Measurements from ENCODE around the gene PPP1R14C. TPM values are rescaled to one million over a fixed set of nuclear protein-coding genes. Genes with fewer than 3 reads are reported as not detected.

PPP1R14C gene
- polyA plus RNA-seq, 1 donor (not counting 4 experiments of a cell fraction or from before 2014, with no cell fraction given): 50.6 TPM

DNA sequence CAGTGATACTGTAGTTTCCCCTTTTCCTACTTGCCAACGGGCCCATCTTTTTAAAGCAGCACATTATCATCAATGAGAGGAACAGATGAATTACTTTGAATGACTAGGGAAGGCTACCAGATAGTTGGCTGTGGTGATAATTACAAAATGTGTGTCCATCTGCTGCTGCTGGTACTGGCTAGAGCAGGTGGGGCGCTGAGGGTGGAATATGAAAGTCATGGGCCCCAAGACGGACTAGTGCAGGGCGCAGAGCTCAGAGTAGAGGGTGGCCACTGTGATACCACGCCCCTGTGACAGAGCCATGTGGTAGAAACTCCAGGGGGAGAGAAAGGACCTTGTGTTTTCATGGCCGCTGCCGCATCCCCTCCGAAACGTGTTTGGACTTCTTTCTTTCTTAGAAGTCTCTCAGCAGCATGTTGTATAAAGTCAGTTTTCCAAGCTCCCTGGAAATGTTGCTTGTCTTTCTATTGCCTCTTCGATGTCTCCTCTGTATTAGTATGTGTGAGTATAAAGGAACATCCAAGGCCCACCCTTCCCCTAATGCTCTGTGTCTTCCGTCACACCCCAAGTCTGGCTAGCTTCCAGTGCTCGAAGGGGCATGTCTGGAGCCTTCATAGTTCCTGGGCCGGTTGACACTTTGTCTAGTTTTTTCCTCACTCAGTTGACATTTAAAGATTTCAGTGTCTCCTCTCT, 88.1 kb downstream of the PPP1R14C start:
- DNase-seq (ENCODE audit: low read depth, low spot score) (no peak), FAIRE-seq (peak; percentile 76)
- Histone ChIP-seq H3K9me3 (ENCODE audit: control insufficient read depth, low read depth, low read length) (no peaks in the 10 kb centered on the region), H3K4me3 (ENCODE audit: control insufficient read depth in 2 of 3, extremely low read depth in 1 of 3, insufficient read depth in 2 of 3, low read depth in 1 of 3, low read length in 3 of 3) (peak overlapping the region in 1 of 3 experiments; percentile 29), H3K9me1 (ENCODE audit: control insufficient read depth, extremely low read depth, insufficient read depth, low read length) (peaks cover 2% of the 10 kb centered on the region), H3K4me2 (ENCODE audit: control insufficient read depth, extremely low read depth, insufficient read depth, low read depth, low read length) (peak overlapping the region; percentile 83), H2AFZ (ENCODE audit: control insufficient read depth, low read length) (no peak overlapping the region), H3K4me1 (ENCODE audit: control insufficient read depth, extremely low read depth, insufficient read depth, low read length) (peaks cover 52% of the 10 kb centered on the region), H3K27ac (ENCODE audit: control insufficient read depth, insufficient read depth, low read length) (peak overlapping the region; percentile 74), H3K79me2 (ENCODE audit: control insufficient read depth, insufficient read depth, low read length) (peaks cover 17% of the 10 kb centered on the region), H3K9ac (ENCODE audit: control insufficient read depth, extremely low read depth, insufficient read depth, low read length) (no peak overlapping the region), H3K27me3 (ENCODE audit: control insufficient read depth, extremely low read depth, insufficient read depth, low read length) (no peaks in the 10 kb centered on the region), H3K36me3 (ENCODE audit: control insufficient read depth in 2 of 2, extremely low read depth in 1 of 2, insufficient read depth in 2 of 2, low read length in 2 of 2) (peaks cover 0 to 1% of the 10 kb centered on the region in 2 experiments), H4K20me1 (ENCODE audit: control insufficient read depth, extremely low read depth, insufficient read depth, low read length) (no peaks in the 10 kb centered on the region)
- TF ChIP-seq, protein P1, sequence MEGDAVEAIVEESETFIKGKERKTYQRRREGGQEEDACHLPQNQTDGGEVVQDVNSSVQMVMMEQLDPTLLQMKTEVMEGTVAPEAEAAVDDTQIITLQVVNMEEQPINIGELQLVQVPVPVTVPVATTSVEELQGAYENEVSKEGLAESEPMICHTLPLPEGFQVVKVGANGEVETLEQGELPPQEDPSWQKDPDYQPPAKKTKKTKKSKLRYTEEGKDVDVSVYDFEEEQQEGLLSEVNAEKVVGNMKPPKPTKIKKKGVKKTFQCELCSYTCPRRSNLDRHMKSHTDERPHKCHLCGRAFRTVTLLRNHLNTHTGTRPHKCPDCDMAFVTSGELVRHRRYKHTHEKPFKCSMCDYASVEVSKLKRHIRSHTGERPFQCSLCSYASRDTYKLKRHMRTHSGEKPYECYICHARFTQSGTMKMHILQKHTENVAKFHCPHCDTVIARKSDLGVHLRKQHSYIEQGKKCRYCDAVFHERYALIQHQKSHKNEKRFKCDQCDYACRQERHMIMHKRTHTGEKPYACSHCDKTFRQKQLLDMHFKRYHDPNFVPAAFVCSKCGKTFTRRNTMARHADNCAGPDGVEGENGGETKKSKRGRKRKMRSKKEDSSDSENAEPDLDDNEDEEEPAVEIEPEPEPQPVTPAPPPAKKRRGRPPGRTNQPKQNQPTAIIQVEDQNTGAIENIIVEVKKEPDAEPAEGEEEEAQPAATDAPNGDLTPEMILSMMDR (optimal IDR thresholded peaks at IDR 0.05 in 1 of 3, IDR thresholded peaks at IDR 0.05 in 1 of 3, conservative IDR thresholded peaks at IDR 0.05 in 1 of 3; ENCODE audit: extremely low read depth in 1 of 3, insufficient read depth in 2 of 3, low read length in 3 of 3): no peak
- TF ChIP-seq EZH2 (IDR thresholded peaks at IDR 0.05; ENCODE audit: low read length): no peak
- dilution Hi-C loops (cut with MboI; ENCODE audit: extremely low pct_ligation_motif_present, low sequenced_read_pairs): no loop called here

DNA sequence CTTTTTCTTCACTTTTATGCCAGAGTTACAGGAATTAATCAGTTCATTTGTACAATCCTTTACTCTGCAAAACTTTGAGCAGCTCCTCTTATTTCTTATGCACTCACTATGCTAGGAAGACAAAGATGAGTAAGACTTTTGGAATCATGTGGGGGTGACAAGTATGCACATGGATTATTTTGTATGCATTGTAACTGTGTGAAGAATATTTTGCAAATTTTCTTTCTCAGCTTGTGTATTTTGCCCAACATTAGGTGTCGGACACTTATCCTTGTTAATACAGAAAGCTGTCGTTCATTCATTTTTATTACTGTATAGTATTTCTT, 88.6 kb downstream of the PPP1R14C start:
- H3K9ac ChIP-seq (ENCODE audit: control insufficient read depth, extremely low read depth, insufficient read depth, low read length): no peak overlapping the region
- FAIRE-seq (peak; percentile 5), DNase-seq (ENCODE audit: low read depth, low spot score) (no peak)
- TF ChIP-seq EZH2 (IDR thresholded peaks at IDR 0.05; ENCODE audit: low read length): no peak
- TF ChIP-seq, protein P1 (optimal IDR thresholded peaks at IDR 0.05 in 1 of 3, IDR thresholded peaks at IDR 0.05 in 1 of 3, conservative IDR thresholded peaks at IDR 0.05 in 1 of 3; ENCODE audit: extremely low read depth in 1 of 3, insufficient read depth in 2 of 3, low read length in 3 of 3): no peak
- peaks cover 17% of the 10 kb centered on the region for H3K79me2 ChIP-seq (ENCODE audit: control insufficient read depth, insufficient read depth, low read length)
- H3K4me3 ChIP-seq (ENCODE audit: control insufficient read depth in 2 of 3, extremely low read depth in 1 of 3, insufficient read depth in 2 of 3, low read depth in 1 of 3, low read length in 3 of 3): peak overlapping the region in 2 of 3 experiments; percentile 13 to 29
- no peaks in the 10 kb centered on the region for H3K27me3 ChIP-seq (ENCODE audit: control insufficient read depth, extremely low read depth, insufficient read depth, low read length)
- dilution Hi-C loops (cut with MboI; ENCODE audit: extremely low pct_ligation_motif_present, low sequenced_read_pairs): no loop called here
- peaks cover 52% of the 10 kb centered on the region for H3K4me1 ChIP-seq (ENCODE audit: control insufficient read depth, extremely low read depth, insufficient read depth, low read length)
- no peaks in the 10 kb centered on the region for H3K9me3 ChIP-seq (ENCODE audit: control insufficient read depth, low read depth, low read length)
- H3K9me1 ChIP-seq (ENCODE audit: control insufficient read depth, extremely low read depth, insufficient read depth, low read length): peaks cover 2% of the 10 kb centered on the region
- H3K36me3 ChIP-seq (ENCODE audit: control insufficient read depth in 2 of 2, extremely low read depth in 1 of 2, insufficient read depth in 2 of 2, low read length in 2 of 2): peaks cover 0 to 1% of the 10 kb centered on the region in 2 experiments
- H3K27ac ChIP-seq (ENCODE audit: control insufficient read depth, insufficient read depth, low read length): peak overlapping the region; percentile 74
- peak overlapping the region; percentile 83 for H3K4me2 ChIP-seq (ENCODE audit: control insufficient read depth, extremely low read depth, insufficient read depth, low read depth, low read length)
- H2AFZ ChIP-seq (ENCODE audit: control insufficient read depth, low read length): no peak overlapping the region
- H4K20me1 ChIP-seq (ENCODE audit: control insufficient read depth, extremely low read depth, insufficient read depth, low read length): no peaks in the 10 kb centered on the region

Measured in keratinocyte (primary cell).